Vagina (tissue), 2 donors: ENCODE data around the gene WDR37. TPM values are rescaled to one million over a fixed set of nuclear protein-coding genes. Genes with fewer than 3 reads are reported as not detected.

Experiments used
- DNase-seq, 2 donors: peaks; one replicate each; pipeline ENCODE4 v3.0.0-alpha.2; 2017; ENCODE audit errors: extremely low spot score in 2 of 2
- H3K27ac ChIP-seq: fragments of 200-600 bp; sonication (generic); one replicate; pipeline ENCODE4 v1.5.1; 2019
- H3K27me3 ChIP-seq: fragments of 200-600 bp; sonication (generic); one replicate; pipeline ENCODE4 v1.5.1; 2019
- H3K36me3 ChIP-seq, 2 donors: fragments of 200-600 bp; sonication (generic); one replicate each; pipeline ENCODE4 v1.5.1; 2017 to 2019
- H3K4me1 ChIP-seq: fragments of 200-600 bp; sonication (generic); one replicate; pipeline ENCODE4 v1.5.1; 2019
- H3K4me3 ChIP-seq, 2 donors: fragments of 200-600 bp; sonication (generic); 1 replicate in 1 of 2; 2 replicates in 1 of 2; pipeline ENCODE4 v1.5.1; 2016 to 2019
- H3K9me3 ChIP-seq: fragments of 200-600 bp; sonication (generic); one replicate; pipeline ENCODE4 v1.5.1; 2019
- CTCF ChIP-seq, 3 experiments: fragments of 450-650 bp in 2 of 3; fragments of 200-600 bp in 1 of 3; sonication (generic) in 1 of 3; IDR thresholded peaks; one replicate each; pipeline ENCODE4 v1.5.1; 2017 to 2019; ENCODE audit warnings: antibody characterized with exemption in 3 of 3, mild to moderate bottlenecking in 2 of 3, moderate library complexity in 2 of 3
- POLR2A ChIP-seq, 2 donors: fragments of 450-650 bp; IDR thresholded peaks; one replicate each; pipeline ENCODE4 v1.6.1; 2017; ENCODE audit warnings: antibody characterized with exemption in 2 of 2, mild to moderate bottlenecking in 2 of 2, moderate library complexity in 2 of 2
- POLR2AphosphoS5 ChIP-seq, 2 donors: sonication (generic); formaldehyde crosslinking; IDR thresholded peaks; one replicate each; pipeline ENCODE4 v1.9.0; 2017; ENCODE audit warnings: antibody characterized with exemption in 2 of 2, mild to moderate bottlenecking in 2 of 2, low read depth in 1 of 2; ENCODE audit not compliant: insufficient read depth in 1 of 2
- intact Hi-C: fragments of 100-400 bp; cut with DNase I; formaldehyde crosslinking; loops from one replicate; pipeline ENCODE4 v1.15.1; 2023
- total RNA-seq: library from RNA; depleted of rRNA; stranded (reverse); fragments of >200 nt; gene quantifications from one replicate; pipeline ENCODE4 v1.2.3, GENCODE V29; 2016

The WDR37 gene
- total RNA-seq, 1 donor from 2014 or later: 16.9 TPM

- DNase-seq: no peak
- H3K4me3 ChIP-seq: peak overlapping the region; percentile 68 to 98
- intact Hi-C loops: loop anchor here (10.0 kb wide), 1 partner anchor 122 kb away; the partner anchor contains the start of gene LARP4B
- no peaks in the 10 kb centered on the region for H3K9me3 ChIP-seq
- peaks cover 59% of the 10 kb centered on the region for H3K4me1 ChIP-seq
- TF ChIP-seq POLR2AphosphoS5 (IDR thresholded peaks at IDR 0.05; ENCODE audit: insufficient read depth in 1 of 2, low read depth in 1 of 2) (no peak), POLR2A (IDR thresholded peaks at IDR 0.05) (no peak), CTCF (IDR thresholded peaks at IDR 0.05) (no peak)
- H3K27ac ChIP-seq: peak overlapping the region; percentile 98
- peaks cover 0 to 6% of the 10 kb centered on the region in 2 donors for H3K36me3 ChIP-seq
- no peaks in the 10 kb centered on the region for H3K27me3 ChIP-seq
Measured at GRCh38 chr10:1057106-1057657, 997 bp downstream of the WDR37 start.

GRCh38 chr10:1058017-1058416 is 1.8 kb downstream of the WDR37 start:
- Histone ChIP-seq H3K9me3 (no peaks in the 10 kb centered on the region), H3K4me3 (no peak overlapping the region), H3K27ac (no peak overlapping the region), H3K36me3 (no peaks in the 10 kb centered on the region), H3K4me1 (peaks cover 59% of the 10 kb centered on the region), H3K27me3 (no peaks in the 10 kb centered on the region)
- no peak for DNase-seq
- intact Hi-C loops: loop anchor here (10.0 kb wide), 1 partner anchor 123 kb away; the partner anchor contains the start of gene LARP4B
- TF ChIP-seq POLR2AphosphoS5 (IDR thresholded peaks at IDR 0.05; ENCODE audit: insufficient read depth in 1 of 2, low read depth in 1 of 2): no peak
- no peak for TF ChIP-seq POLR2A (IDR thresholded peaks at IDR 0.05)
- TF ChIP-seq CTCF (IDR thresholded peaks at IDR 0.05): no peak

GRCh38 chr10:1059902-1060301 is 3.7 kb downstream of the WDR37 start:
- Histone ChIP-seq H3K9me3 (no peaks in the 10 kb centered on the region), H3K36me3 (peaks cover 0 to 4% of the 10 kb centered on the region in 2 donors), H3K27ac (no peak overlapping the region), H3K27me3 (no peaks in the 10 kb centered on the region), H3K4me1 (peaks cover 47% of the 10 kb centered on the region), H3K4me3 (no peak overlapping the region)
- TF ChIP-seq POLR2A (IDR thresholded peaks at IDR 0.05) (no peak), POLR2AphosphoS5 (IDR thresholded peaks at IDR 0.05; ENCODE audit: insufficient read depth in 1 of 2, low read depth in 1 of 2) (peak; percentile 17 to 58), CTCF (IDR thresholded peaks at IDR 0.05) (no peak)
- intact Hi-C loops: loop anchor here (10.0 kb wide), 1 partner anchor 125 kb away; the partner anchor contains the start of gene LARP4B
- DNase-seq: no peak

DNA sequence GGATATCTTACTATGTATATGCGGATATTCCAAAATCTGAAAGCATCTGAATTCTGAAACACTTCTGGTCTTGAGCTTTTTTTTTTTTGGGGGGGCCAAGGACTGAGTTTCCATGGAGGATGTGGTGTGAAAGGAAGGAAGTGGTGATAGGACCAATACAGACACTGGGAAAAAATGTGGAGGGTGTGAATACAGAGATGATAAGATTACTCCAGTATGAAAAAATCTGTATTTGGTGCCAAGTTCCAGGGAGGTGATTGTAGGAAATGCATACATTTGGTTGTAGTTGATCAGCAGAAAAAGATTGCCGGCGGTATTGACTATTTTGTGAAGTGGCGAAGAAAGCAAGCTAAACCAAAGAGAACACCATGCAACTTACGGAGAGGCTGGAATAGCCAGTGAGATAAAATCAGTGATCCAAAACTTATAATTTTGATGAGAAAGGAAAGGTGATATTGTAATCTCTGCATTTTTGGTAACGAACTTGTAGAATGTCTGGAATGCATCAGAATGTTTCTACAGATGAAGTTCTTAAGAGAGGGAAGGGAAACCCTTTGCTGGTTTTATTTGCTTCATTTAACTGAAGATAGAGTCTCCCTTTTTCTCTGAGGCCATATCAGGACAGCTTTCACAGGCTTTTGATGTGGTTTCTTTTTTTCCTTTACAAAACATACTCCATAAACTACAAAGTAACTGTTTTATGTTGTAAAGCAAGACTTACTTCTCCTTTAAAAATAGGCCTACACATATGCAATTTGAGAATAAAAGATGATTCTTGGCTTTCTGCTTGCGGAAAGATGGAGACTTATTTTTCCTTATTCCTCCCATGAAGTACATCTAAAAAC is 6.0 kb downstream of the WDR37 start:
- Histone ChIP-seq H3K4me1 (peaks cover 33% of the 10 kb centered on the region), H3K27ac (no peak overlapping the region), H3K36me3 (peaks cover 0 to 4% of the 10 kb centered on the region in 2 donors), H3K9me3 (no peaks in the 10 kb centered on the region), H3K4me3 (no peak overlapping the region), H3K27me3 (no peaks in the 10 kb centered on the region)
- intact Hi-C loops: no loop called here
- TF ChIP-seq CTCF (IDR thresholded peaks at IDR 0.05) (no peak), POLR2AphosphoS5 (IDR thresholded peaks at IDR 0.05; ENCODE audit: insufficient read depth in 1 of 2, low read depth in 1 of 2) (no peak), POLR2A (IDR thresholded peaks at IDR 0.05) (no peak)
- no peak for DNase-seq
